ENCODE data around the gene PLS1. TPM values are rescaled to one million over a fixed set of nuclear protein-coding genes. Genes with fewer than 3 reads are reported as not detected.
A peak's percentile ranks its signal among the peaks of the same experiment; 100 is the strongest.
"Not testable (repeated sequence)": the region's sequence is repeated elsewhere in the genome, so short reads cannot be mapped to it uniquely, and the experiment has no call there.

The PLS1 gene
- total RNA-seq, 3 donors from 2014 or later = 3.8 to 6.9 (median 4.6) TPM

DNA sequence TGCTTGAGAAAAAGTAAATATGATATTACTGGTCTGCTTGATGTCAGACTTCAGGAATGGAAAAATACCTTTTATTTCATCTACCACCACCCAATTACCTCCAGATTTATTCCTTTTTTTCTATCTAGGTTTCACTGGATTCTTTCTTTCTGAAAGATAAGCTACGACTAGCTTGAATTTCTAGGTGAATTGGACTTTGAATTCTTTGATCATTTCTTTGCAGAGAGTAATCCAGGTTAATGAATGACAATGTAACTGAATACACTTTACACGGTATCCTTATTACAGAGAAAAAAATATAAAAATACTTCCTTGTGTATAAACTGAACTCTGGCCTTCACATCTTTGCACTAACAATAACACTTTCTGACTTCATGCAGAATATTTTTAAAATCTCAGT, 68.1 kb downstream of the PLS1 start:
- no peaks in the 10 kb centered on the region for H3K9me3 Mint-ChIP-seq
- no peak for ATAC-seq
- H3K27me3 Mint-ChIP-seq (ENCODE audit: low read depth) = no peaks in the 10 kb centered on the region
- H3K36me3 Mint-ChIP-seq (ENCODE audit: insufficient read depth) = no peaks in the 10 kb centered on the region
- no peaks in the 10 kb centered on the region for H3K4me1 Mint-ChIP-seq (ENCODE audit: low read depth)
- no peak overlapping the region for H3K4me3 Mint-ChIP-seq
- DNase-seq = no peak

DNA sequence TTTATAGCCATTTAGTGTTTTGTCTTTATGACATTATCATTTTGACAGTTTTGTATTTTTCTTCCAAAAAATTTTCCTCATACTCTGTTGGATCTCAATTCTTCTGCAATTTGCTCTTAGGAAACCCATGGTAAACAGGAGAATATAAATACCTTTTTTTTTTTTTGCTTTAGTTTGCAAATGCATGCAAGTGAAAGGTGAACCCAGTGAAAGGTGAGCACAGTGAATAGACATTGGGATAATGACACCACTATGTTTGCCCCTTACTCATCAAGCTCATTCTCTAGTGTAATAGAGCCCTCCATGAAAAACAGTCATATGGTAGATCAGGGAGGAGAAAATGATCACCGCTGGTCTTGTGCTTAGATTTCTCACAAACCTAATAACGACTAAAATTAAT, 68.6 kb downstream of the PLS1 start:
- DNase-seq (no peak), ATAC-seq (no peak)
- Mint-ChIP-seq H3K36me3 (ENCODE audit: insufficient read depth) (no peaks in the 10 kb centered on the region), H3K27me3 (ENCODE audit: low read depth) (no peaks in the 10 kb centered on the region), H3K9me3 (no peaks in the 10 kb centered on the region), H3K4me1 (ENCODE audit: low read depth) (no peaks in the 10 kb centered on the region), H3K4me3 (no peak overlapping the region)

DNA sequence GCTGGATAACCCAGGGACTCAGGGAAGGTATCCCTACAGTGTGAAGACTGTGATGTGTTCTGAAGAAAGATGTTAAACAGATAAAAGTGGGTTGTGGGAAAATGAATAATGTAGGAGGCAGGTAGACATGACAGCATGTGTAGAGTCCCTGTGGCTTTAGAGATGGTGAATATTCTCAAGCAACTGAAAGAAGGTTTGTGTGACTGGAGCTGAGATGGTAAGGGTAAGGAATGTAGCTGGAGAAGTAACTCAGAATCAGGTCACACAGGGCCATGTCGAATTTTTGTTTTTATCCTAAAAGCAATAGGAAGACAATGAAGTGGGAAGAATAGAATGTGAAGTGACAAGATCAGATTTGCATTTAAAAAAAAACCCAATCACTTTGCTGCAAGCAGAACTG, 73.9 kb downstream of the PLS1 start:
- Mint-ChIP-seq H3K9me3 (no peaks in the 10 kb centered on the region), H3K4me3 (no peak overlapping the region), H3K4me1 (ENCODE audit: low read depth) (no peaks in the 10 kb centered on the region), H3K27me3 (ENCODE audit: low read depth) (no peaks in the 10 kb centered on the region), H3K36me3 (ENCODE audit: insufficient read depth) (peaks cover 5% of the 10 kb centered on the region)
- DNase-seq (no peak), ATAC-seq (no peak)

DNA sequence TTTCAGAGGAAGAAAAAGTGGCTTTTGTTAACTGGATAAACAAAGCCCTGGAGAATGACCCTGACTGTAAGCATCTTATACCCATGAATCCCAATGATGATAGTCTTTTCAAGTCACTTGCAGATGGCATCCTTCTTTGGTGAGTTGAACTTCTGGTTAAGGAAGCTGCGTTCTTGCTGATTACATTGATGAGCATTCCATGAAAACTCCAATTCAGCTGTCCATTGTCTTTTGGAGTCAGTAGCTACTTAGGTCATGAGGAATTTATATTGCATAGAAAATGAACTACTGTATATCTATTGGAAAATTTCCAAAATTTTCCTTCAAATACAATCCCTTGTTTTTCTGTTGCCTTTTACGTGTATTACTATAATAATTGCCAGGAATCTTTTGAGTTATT, 80.0 kb downstream of the PLS1 start:
- peaks cover 5% of the 10 kb centered on the region for H3K36me3 Mint-ChIP-seq (ENCODE audit: insufficient read depth)
- ATAC-seq = no peak
- H3K9me3 Mint-ChIP-seq = no peaks in the 10 kb centered on the region
- no peak for DNase-seq
- H3K27me3 Mint-ChIP-seq (ENCODE audit: low read depth) = no peaks in the 10 kb centered on the region
- no peaks in the 10 kb centered on the region for H3K4me1 Mint-ChIP-seq (ENCODE audit: low read depth)
- no peak overlapping the region for H3K4me3 Mint-ChIP-seq

DNA sequence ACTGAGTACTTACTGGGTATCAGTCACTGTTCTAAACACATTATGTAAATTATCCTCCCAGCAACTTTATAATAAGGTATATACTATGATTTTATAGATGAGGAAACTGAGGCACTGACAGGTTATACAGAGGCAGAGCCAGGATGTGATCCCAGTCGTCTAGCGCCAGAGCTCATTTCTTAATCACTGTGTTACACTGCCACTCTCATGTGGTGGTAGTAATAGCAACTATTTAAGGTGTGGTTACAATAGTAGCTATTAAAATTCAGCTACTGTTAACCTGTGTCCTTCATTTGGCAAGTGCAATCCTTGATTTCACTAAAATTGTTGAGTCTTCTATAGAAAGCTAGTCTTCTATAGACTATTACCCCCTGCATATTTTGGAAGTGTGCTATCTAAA, 84.5 kb downstream of the PLS1 start:
- Mint-ChIP-seq H3K4me1 (ENCODE audit: low read depth) (no peaks in the 10 kb centered on the region), H3K9me3 (no peaks in the 10 kb centered on the region), H3K36me3 (ENCODE audit: insufficient read depth) (no peaks in the 10 kb centered on the region), H3K4me3 (no peak overlapping the region), H3K27me3 (ENCODE audit: low read depth) (no peaks in the 10 kb centered on the region)
- ATAC-seq = no peak
- no peak for DNase-seq

DNA sequence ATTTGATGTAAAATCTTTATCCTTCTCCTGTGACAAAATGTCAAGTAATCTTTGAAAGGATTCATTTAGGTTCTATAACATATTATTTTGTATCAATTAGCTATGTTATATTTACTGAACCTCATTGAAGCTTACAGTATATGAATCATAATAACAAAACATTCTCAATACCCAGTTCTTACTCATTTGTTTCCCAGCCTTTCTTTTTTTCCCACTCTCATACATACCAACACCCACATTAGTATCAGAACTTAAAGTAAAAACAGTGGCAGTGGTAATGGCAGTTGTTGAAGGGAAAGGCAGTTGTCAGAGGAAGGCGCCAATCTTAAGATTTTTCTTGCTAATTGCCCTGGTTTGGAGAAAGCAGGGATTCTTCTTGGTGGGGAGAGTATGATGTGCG, 94.4 kb downstream of the PLS1 start:
- ATAC-seq = peak in 1 of 2 donors; percentile 41
- Mint-ChIP-seq H3K9me3 (no peaks in the 10 kb centered on the region), H3K4me3 (no peak overlapping the region), H3K36me3 (ENCODE audit: insufficient read depth) (no peaks in the 10 kb centered on the region), H3K27me3 (ENCODE audit: low read depth) (peaks cover 2% of the 10 kb centered on the region), H3K4me1 (ENCODE audit: low read depth) (no peaks in the 10 kb centered on the region)
- no peak for DNase-seq

DNA sequence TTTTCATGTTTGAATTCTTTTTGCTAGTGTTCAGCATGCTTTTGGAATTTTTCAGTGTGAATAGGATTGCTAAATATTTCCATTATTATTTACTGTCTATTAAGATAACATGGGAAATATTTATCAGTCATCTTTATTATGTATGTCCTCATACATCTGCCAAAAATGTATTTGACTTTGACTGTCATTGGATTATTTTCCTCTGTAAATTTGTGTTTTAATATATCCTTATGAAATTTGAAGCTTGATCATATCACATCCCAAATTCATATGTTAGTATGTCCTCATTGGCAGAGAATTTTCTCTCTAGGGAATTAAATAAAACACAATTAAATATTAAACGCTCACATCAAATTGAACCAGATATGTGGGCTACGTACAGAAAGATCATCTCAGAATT, 95.3 kb downstream of the PLS1 start:
- ATAC-seq (no peak), DNase-seq (no peak)
- H3K4me3 Mint-ChIP-seq = no peak overlapping the region
- no peaks in the 10 kb centered on the region for H3K36me3 Mint-ChIP-seq (ENCODE audit: insufficient read depth)
- H3K4me1 Mint-ChIP-seq (ENCODE audit: low read depth) = no peaks in the 10 kb centered on the region
- H3K27me3 Mint-ChIP-seq (ENCODE audit: low read depth) = peaks cover 2% of the 10 kb centered on the region
- H3K9me3 Mint-ChIP-seq = no peaks in the 10 kb centered on the region

DNA sequence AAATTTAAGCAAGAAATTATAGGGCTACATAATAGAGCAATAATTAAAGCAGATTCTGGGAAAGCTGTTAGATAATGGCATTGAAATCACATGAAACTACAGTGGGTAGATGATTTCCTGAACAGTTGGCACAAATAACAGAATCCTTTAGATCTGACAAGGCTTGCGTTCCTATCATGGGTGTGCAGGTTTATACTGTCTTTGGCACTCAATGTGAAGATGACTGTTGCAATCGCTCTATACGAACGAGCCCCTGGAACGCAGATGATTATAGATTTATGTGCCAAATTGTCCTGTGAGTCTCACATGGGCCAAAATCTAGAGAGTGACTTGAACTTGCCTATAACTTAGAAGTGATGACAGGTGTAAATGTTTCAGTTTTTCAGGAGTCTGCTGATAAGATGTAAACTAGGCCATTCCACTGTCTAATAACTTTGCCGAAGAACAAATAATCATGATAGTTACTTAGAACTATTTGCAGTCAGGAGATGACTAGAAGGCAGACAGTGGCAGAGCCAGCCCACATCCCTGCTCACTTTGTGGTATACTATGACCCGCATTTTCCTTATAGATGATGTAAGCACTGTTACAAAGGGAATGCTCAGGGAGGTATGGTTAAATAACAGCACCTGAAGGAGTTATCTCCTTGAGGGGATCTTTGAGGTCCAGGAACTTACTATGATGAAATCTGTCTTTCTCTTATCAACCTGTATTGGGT, 97.1 kb downstream of the PLS1 start:
- no peak for DNase-seq
- Mint-ChIP-seq H3K4me1 (ENCODE audit: low read depth) (no peaks in the 10 kb centered on the region), H3K27me3 (ENCODE audit: low read depth) (peaks cover 2% of the 10 kb centered on the region), H3K9me3 (no peaks in the 10 kb centered on the region), H3K4me3 (no peak overlapping the region), H3K36me3 (ENCODE audit: insufficient read depth) (no peaks in the 10 kb centered on the region)
- no peak for ATAC-seq

DNA sequence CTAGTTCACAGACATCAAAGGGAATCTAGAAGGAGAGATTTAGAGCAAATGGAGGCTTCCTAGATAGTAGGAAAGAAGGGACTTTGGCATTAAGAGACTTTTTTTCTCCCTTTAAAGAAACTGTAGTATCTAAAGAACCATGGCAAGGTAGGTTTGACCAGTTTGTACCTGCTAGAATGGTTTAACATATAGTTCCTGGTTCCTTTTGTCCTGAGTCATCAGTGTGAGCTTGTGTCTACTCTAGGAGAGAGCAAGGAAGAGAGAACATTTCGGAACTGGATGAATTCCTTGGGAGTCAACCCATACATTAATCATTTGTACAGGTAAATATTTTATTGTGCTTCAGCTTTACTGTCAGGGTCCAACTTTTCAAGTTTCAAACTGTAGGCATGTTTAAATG, 98.0 kb downstream of the PLS1 start:
- peaks cover 2% of the 10 kb centered on the region for H3K27me3 Mint-ChIP-seq (ENCODE audit: low read depth)
- no peaks in the 10 kb centered on the region for H3K36me3 Mint-ChIP-seq (ENCODE audit: insufficient read depth)
- no peak for ATAC-seq
- H3K4me3 Mint-ChIP-seq = no peak overlapping the region
- no peaks in the 10 kb centered on the region for H3K9me3 Mint-ChIP-seq
- no peak for DNase-seq
- H3K4me1 Mint-ChIP-seq (ENCODE audit: low read depth) = no peaks in the 10 kb centered on the region

DNA sequence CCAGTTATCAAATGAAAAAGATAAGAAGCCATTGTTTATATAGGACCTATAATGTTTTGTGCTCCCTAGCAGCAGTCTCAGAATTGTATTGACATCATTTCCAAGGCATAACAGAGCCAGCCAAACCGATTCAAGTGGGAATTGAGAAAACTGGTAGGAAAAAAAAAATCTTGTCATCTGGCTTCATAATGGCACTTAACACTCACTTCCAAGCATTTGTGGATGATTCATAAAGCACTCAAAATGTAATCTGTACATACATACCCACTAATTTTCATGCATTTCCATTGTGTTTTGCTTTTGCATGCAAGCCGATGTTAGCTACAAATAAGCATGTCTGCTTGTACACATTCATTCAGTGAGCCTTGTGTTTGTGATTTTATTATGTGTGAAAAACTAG, 109.0 kb downstream of the PLS1 start:
- DNase-seq = no peak
- no peak overlapping the region for H3K4me3 Mint-ChIP-seq
- no peak for ATAC-seq
- H3K4me1 Mint-ChIP-seq (ENCODE audit: low read depth) = peaks cover 2% of the 10 kb centered on the region
- peaks cover 3% of the 10 kb centered on the region for H3K27me3 Mint-ChIP-seq (ENCODE audit: low read depth)
- H3K9me3 Mint-ChIP-seq = no peaks in the 10 kb centered on the region
- no peaks in the 10 kb centered on the region for H3K36me3 Mint-ChIP-seq (ENCODE audit: insufficient read depth)

DNA sequence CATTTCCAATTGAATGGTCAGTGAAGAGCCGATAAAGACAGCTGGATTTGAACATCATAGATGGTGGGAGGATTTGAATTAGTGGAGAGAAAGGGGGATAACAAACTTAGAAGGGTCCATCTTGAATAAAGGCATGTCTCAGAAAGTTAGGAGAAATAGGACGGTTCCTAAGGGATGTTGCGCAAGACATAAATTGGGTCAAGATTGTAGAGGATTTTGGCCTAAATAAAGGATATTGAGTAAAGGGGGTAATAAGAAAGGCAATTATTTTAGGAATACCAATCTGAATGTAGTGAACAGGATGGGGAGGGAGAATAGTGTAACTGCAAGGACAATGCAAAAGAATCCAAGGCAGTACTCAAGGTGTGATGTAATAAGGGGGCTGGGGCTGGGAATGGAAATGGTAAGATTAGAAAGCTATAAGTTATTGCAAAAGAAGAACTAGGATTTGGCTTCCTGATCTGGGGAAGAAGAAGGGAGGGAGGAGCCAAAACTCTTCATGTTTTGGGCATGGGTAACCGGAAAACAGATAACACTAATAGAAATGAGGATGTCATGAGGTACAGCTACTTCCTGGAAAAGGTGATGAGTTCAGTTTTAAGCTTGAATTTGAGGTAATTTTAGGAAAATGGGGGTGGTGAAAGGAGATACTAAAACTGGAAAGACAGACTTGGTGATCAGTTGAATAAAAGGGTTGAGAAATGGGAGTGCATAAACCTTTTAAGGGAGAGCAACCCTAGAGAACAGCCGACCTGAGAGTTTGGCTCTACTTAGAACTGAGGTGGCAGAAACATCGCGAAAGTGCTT, 110.3 kb downstream of the PLS1 start:
- Mint-ChIP-seq H3K9me3 (no peaks in the 10 kb centered on the region), H3K4me3 (no peak overlapping the region), H3K27me3 (ENCODE audit: low read depth) (peaks cover 3% of the 10 kb centered on the region), H3K36me3 (ENCODE audit: insufficient read depth) (no peaks in the 10 kb centered on the region), H3K4me1 (ENCODE audit: low read depth) (peaks cover 2% of the 10 kb centered on the region)
- ATAC-seq = no peak
- no peak for DNase-seq

DNA sequence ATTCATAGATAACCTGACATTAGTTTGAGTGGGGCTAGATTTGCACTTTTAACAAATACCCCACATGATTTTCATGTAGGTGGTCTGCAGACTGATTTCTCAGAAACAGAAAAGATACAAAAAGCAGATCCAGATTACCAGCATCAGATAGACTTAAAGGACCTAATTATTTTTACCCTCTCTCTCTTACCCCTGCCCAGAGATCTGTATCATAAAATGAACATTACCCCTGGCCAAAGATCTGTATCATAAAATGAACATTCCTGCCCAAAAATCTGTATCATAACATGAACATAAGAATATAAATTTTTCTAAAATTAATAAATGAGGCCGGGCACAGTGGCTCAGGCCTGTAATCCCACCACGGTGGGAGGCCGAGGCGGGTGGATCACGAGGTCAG, 113.0 kb downstream of the PLS1 start:
- Mint-ChIP-seq H3K4me1 (ENCODE audit: low read depth) (peaks cover 2% of the 10 kb centered on the region), H3K27me3 (ENCODE audit: low read depth) (peaks cover 7% of the 10 kb centered on the region), H3K9me3 (no peaks in the 10 kb centered on the region), H3K4me3 (no peak overlapping the region), H3K36me3 (ENCODE audit: insufficient read depth) (no peaks in the 10 kb centered on the region)
- DNase-seq (no peak), ATAC-seq (no peak)

DNA sequence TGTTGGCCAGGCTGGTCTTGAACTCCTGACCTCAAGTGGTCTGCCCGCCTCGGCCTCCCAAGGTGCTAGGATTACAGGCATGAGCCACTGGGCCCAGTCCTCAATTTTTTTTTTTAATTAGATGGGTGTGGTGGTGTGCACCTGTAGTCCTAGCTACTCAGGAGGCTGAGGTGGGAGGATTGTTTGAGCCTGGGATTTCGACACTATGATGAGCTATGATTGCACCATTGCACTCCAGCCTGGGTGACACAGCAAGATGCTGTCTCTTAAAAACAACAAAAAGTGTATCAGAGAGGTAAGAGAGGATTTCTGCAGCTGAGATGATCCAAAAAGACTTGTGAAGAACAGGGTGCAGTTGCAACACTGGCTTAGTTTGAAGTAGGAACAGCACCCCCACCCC, 118.7 kb downstream of the PLS1 start:
- H3K4me1 Mint-ChIP-seq (ENCODE audit: low read depth); H3K36me3 Mint-ChIP-seq (ENCODE audit: insufficient read depth); ATAC-seq; H3K9me3 Mint-ChIP-seq; DNase-seq; H3K4me3 Mint-ChIP-seq: not testable (repeated sequence)
- peaks cover 30% of the 10 kb centered on the region for H3K27me3 Mint-ChIP-seq (ENCODE audit: low read depth)

DNA sequence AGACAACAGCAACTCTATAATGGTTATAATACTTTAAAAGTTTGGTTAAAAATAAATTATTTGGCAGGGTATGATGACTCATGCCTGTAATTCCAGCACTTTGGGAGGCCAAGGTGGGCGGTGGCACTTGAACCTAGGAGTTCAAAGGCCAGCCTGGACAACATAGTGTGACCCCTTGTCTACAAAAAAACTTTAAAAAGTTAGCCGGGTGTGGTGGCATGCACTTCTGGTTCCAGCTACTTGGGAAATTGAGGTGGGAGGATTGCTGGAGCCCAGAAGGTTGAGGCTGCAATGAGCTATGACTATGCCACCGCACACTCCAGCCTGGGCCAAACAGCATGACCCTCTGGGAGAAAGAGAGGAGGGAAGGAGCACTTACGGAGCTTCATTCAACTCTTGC, 119.9 kb downstream of the PLS1 start:
- Mint-ChIP-seq H3K36me3 (ENCODE audit: insufficient read depth) (no peaks in the 10 kb centered on the region), H3K9me3 (no peaks in the 10 kb centered on the region), H3K4me3 (no peak overlapping the region), H3K4me1 (ENCODE audit: low read depth) (no peaks in the 10 kb centered on the region), H3K27me3 (ENCODE audit: low read depth) (peaks cover 37% of the 10 kb centered on the region)
- ATAC-seq (no peak), DNase-seq (no peak)

DNA sequence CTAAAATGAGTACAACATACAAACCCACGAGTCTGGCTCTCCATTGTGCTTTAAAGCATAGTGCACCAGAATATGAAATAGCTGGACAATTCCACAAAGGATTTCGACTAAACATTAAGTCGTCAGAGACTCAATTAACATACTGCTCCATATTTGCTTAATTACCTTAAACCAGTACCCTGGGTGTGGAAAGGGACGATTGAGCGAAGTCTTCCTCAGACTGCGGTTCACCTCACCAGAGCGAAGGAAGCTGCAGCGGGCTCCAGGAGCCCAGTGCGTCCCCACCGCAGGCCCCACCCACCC, 127.4 kb downstream of the PLS1 start:
- Mint-ChIP-seq H3K36me3 (ENCODE audit: insufficient read depth) (no peaks in the 10 kb centered on the region), H3K9me3 (no peaks in the 10 kb centered on the region), H3K27me3 (ENCODE audit: low read depth) (peaks cover 19% of the 10 kb centered on the region), H3K4me1 (ENCODE audit: low read depth) (peaks cover 7% of the 10 kb centered on the region), H3K4me3 (peak overlapping the region; percentile 43)
- ATAC-seq = no peak
- no peak for DNase-seq

Measured in activated T-cell treated with anti-CD3 and anti-CD28 coated beads, Interleukin-2, amount 50 U/mL, for 4 hours (primary cell).